ENCODE results near the gene ZNF521. TPM values are rescaled to one million over a fixed set of nuclear protein-coding genes. Genes with fewer than 3 reads are reported as not detected.

Gene ZNF521
- total and polyA plus RNA-seq, 2 donors (not counting 3 experiments of a cell fraction or from before 2014, with no cell fraction given) = 111 to 168 TPM

DNA sequence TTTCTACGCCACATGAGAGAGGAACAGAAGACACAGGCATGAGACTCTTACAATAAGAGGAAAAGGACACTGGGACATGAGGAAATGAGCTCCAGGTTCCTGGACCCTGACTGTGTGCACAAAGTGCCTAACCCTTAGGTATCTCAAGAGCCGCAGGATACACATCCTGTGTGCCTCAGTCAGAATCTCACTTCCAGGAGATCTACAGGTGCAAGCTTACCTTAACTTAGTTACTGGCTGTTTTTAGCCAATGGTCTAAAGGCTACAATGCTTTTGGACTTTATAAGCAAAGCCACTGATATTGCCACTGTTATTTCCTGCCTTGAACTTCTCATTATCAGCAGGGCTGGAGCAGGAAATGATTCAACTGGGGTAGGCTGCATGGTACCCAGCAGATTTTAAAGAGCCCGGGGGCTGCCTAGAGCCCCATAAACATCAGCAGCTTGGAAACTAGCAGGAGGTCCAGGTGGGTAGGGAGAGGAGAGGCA lies 254.4 kb downstream of the ZNF521 start:
- peak overlapping the region; percentile 87 for H3K4me2 ChIP-seq (ENCODE audit: insufficient read depth, low read length)
- H4K20me1 ChIP-seq (replicated peaks; ENCODE audit: control insufficient read depth, extremely low read depth, insufficient read depth, low read length) = no peaks in the 10 kb centered on the region
- dilution Hi-C loops (cut with MboI; ENCODE audit: extremely low pct_ligation_motif_present, low sequenced_read_pairs) (no loop called here), intact Hi-C loops (cut with micrococcal nuclease) (loop anchor here (2.0 to 5.0 kb wide), 5 partner anchors 43 to 255 kb away; partner anchors contain the start of gene ZNF521)
- H3K27me3 ChIP-seq (ENCODE audit: control insufficient read depth in 2 of 2, insufficient read depth in 2 of 2, low read length in 2 of 2) = no peaks in the 10 kb centered on the region
- ChIA-PET POLR2A (interaction anchor here (1.4 kb wide), 1 partner anchor 132 kb away, joined by 3 read pairs; no protein-coding TSS in a partner anchor), CTCF (interaction anchor here (0.9 kb wide), 1 partner anchor 37 kb away, joined by 3 read pairs; no protein-coding TSS in a partner anchor)
- TF ChIP-seq POLR2A (IDR thresholded peaks at IDR 0.05; ENCODE audit: low read depth, low read length) (peak; percentile 37), MYC (IDR thresholded peaks at IDR 0.05; ENCODE audit: low read depth, low read length) (no peak), POLR2AphosphoS5 (IDR thresholded peaks at IDR 0.05; ENCODE audit: insufficient read depth, low read depth, low read length) (peak; percentile 63), EZH2 (IDR thresholded peaks at IDR 0.05; ENCODE audit: borderline replicate concordance, low read depth, low read length, severe bottlenecking) (no peak), GATA2 (IDR thresholded peaks at IDR 0.05; ENCODE audit: insufficient read depth, insufficient read length, low read depth, low read length) (peak; percentile 79), JUN (IDR thresholded peaks at IDR 0.05; ENCODE audit: borderline replicate concordance, insufficient read depth, insufficient read length, low read depth) (peak; percentile 66), FOS (IDR thresholded peaks at IDR 0.05; ENCODE audit: borderline replicate concordance, insufficient read depth, low read length) (peak; percentile 88)
- TF ChIP-seq, protein P1, sequence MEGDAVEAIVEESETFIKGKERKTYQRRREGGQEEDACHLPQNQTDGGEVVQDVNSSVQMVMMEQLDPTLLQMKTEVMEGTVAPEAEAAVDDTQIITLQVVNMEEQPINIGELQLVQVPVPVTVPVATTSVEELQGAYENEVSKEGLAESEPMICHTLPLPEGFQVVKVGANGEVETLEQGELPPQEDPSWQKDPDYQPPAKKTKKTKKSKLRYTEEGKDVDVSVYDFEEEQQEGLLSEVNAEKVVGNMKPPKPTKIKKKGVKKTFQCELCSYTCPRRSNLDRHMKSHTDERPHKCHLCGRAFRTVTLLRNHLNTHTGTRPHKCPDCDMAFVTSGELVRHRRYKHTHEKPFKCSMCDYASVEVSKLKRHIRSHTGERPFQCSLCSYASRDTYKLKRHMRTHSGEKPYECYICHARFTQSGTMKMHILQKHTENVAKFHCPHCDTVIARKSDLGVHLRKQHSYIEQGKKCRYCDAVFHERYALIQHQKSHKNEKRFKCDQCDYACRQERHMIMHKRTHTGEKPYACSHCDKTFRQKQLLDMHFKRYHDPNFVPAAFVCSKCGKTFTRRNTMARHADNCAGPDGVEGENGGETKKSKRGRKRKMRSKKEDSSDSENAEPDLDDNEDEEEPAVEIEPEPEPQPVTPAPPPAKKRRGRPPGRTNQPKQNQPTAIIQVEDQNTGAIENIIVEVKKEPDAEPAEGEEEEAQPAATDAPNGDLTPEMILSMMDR (IDR thresholded peaks at IDR 0.05; ENCODE audit: extremely low read depth in 1 of 2, insufficient read depth in 1 of 2, low read depth in 1 of 2, low read length in 2 of 2) = no peak
- TF ChIP-seq, protein P2, sequence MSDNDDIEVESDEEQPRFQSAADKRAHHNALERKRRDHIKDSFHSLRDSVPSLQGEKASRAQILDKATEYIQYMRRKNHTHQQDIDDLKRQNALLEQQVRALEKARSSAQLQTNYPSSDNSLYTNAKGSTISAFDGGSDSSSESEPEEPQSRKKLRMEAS (IDR thresholded peaks at IDR 0.05; ENCODE audit: insufficient read depth, insufficient read length) = no peak
- peaks cover 58% of the 10 kb centered on the region for H3K4me1 ChIP-seq (ENCODE audit: control insufficient read depth, extremely low read depth, insufficient read depth, low read length)
- DNase-seq (ENCODE audit: low read depth, low spot score) = peak; percentile 87
- BruUV-seq (replicated peaks) = no TSS peak
- H3K9me3 ChIP-seq (replicated peaks; ENCODE audit: control insufficient read depth, insufficient read depth, low read length) = no peaks in the 10 kb centered on the region
- peak overlapping the region; percentile 39 for H3K9ac ChIP-seq (replicated peaks; ENCODE audit: extremely low read depth, insufficient read depth, low read length)
- peaks cover 4% of the 10 kb centered on the region for H3K9me1 ChIP-seq (replicated peaks; ENCODE audit: control insufficient read depth, extremely low read depth, insufficient read depth, low read length)
- H3K27ac ChIP-seq (ENCODE audit: insufficient read depth, low read depth, low read length) = peak overlapping the region; percentile 85
- H3K79me2 ChIP-seq (ENCODE audit: control insufficient read depth, insufficient read depth, low read length) = peaks cover 8% of the 10 kb centered on the region
- peak overlapping the region; percentile 36 for H2AFZ ChIP-seq (ENCODE audit: low read depth, low read length)
- H3K36me3 ChIP-seq (ENCODE audit: control insufficient read depth in 2 of 2, extremely low read depth in 1 of 2, insufficient read depth in 2 of 2, low read length in 2 of 2) = peaks cover 0 to 2% of the 10 kb centered on the region in 2 experiments
- FAIRE-seq = peak; percentile 82
- peak overlapping the region in 1 of 3 experiments; percentile 44 for H3K4me3 ChIP-seq (replicated peaks in 1 of 3; ENCODE audit: insufficient read depth in 1 of 3, low read depth in 1 of 3, low read length in 3 of 3)

All from endothelial cell of umbilical vein (primary cell).